ENCODE measurements around the gene HCFC1. TPM values are rescaled to one million over a fixed set of nuclear protein-coding genes. Genes with fewer than 3 reads are reported as not detected.

HCFC1 gene
- total and polyA plus RNA-seq, 2 experiments from 2014 or later, result 18.9 to 25.0 TPM

DNA sequence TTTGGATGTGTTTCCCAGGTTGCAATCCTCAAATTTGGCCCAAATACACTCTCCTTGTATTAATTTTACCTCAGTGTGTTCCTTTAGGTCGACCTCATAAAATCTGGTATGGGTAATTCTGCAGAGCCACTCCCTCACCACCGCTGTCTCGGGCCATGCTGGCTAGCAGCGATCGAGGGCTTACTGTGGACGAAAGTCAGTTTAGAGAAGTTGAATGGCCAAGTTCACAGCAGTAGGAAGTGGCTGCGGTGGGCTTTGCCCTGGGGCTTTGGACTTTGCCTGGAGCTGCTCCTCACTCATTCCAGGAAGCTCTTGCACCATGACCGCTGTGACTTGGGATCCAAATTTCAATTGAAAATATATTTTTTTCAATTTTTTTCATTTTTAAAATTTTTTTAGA lies 20.6 kb upstream of the HCFC1 start:
- no peaks in the 10 kb centered on the region for H3K9me3 ChIP-seq (ENCODE audit: low read depth)
- no peaks in the 10 kb centered on the region for H4K20me1 ChIP-seq (ENCODE audit: insufficient read depth, poor library complexity, severe bottlenecking)
- no peaks in the 10 kb centered on the region for H3K9me2 ChIP-seq (replicated peaks; ENCODE audit: insufficient read depth)
- H3K4me2 ChIP-seq, result no peak overlapping the region
- H3K4me1 ChIP-seq (ENCODE audit: insufficient read depth), result no peaks in the 10 kb centered on the region
- H3K4me3 ChIP-seq, result no peak overlapping the region
- DNase-seq (ENCODE audit: low spot score), result no peak
- H2AFZ ChIP-seq, result no peak overlapping the region
- H3K27me3 ChIP-seq, result no peaks in the 10 kb centered on the region
- 90% methylated on average over 8 of the region's 8 CpGs for WGBS (ENCODE audit: low lambda C conversion rate, missing lambda C conversion rate)
- TF ChIP-seq, protein P1, sequence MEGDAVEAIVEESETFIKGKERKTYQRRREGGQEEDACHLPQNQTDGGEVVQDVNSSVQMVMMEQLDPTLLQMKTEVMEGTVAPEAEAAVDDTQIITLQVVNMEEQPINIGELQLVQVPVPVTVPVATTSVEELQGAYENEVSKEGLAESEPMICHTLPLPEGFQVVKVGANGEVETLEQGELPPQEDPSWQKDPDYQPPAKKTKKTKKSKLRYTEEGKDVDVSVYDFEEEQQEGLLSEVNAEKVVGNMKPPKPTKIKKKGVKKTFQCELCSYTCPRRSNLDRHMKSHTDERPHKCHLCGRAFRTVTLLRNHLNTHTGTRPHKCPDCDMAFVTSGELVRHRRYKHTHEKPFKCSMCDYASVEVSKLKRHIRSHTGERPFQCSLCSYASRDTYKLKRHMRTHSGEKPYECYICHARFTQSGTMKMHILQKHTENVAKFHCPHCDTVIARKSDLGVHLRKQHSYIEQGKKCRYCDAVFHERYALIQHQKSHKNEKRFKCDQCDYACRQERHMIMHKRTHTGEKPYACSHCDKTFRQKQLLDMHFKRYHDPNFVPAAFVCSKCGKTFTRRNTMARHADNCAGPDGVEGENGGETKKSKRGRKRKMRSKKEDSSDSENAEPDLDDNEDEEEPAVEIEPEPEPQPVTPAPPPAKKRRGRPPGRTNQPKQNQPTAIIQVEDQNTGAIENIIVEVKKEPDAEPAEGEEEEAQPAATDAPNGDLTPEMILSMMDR (IDR thresholded peaks at IDR 0.05; ENCODE audit: poor library complexity), result no peak
- TF ChIP-seq EZH2phosphoT487 (IDR thresholded peaks at IDR 0.05; ENCODE audit: low read depth, severe bottlenecking, unreplicated experiment) (no peak), EZH2 (IDR thresholded peaks at IDR 0.05; ENCODE audit: borderline replicate concordance) (no peak)
- H3K27ac ChIP-seq, result no peak overlapping the region
- H3K36me3 ChIP-seq (replicated peaks; ENCODE audit: insufficient read depth, low read depth), result no peaks in the 10 kb centered on the region
- no peaks in the 10 kb centered on the region for H3K79me2 ChIP-seq

DNA sequence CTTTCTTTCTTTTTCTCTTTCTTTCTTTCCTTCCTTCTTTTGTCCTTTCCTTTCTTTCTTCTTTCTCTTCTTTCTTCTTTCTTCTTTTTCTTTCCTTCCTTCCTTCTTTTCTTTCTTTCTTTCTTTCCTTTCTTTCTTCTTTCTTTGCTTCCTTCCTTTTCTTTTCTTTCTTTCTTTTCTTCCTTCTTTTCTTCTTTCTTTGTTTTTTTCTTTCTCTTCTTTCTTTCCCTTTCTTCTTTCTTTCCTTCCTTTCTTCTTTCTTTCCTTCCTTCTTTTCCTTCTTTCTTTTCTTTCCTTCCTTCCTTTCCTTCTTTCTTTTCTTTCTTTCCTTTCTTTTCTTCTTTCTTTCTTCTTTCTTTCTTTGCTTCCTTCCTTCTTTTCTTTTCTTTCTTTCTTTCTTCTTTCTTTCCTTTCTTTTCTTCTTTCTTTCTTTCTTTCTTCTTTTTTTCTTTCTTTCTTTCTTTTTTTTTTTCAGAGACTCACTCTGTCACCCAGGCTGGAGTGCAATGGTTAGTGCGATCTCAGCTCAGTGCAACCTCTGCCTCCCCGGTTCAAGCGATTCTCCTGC lies 19.5 kb upstream of the HCFC1 start:
- Histone ChIP-seq H2AFZ (no peak overlapping the region), H3K27me3 (no peaks in the 10 kb centered on the region), H3K9me2 (replicated peaks; ENCODE audit: insufficient read depth) (no peaks in the 10 kb centered on the region), H4K20me1 (ENCODE audit: insufficient read depth, poor library complexity, severe bottlenecking) (no peaks in the 10 kb centered on the region), H3K9me3 (ENCODE audit: low read depth) (no peaks in the 10 kb centered on the region), H3K79me2 (no peaks in the 10 kb centered on the region), H3K4me2 (no peak overlapping the region), H3K4me1 (ENCODE audit: insufficient read depth) (no peaks in the 10 kb centered on the region), H3K27ac (no peak overlapping the region), H3K36me3 (replicated peaks; ENCODE audit: insufficient read depth, low read depth) (no peaks in the 10 kb centered on the region), H3K4me3 (no peak overlapping the region)
- WGBS (ENCODE audit: low lambda C conversion rate, missing lambda C conversion rate), result 92% methylated on average over 3 of the region's 3 CpGs
- TF ChIP-seq EZH2phosphoT487 (IDR thresholded peaks at IDR 0.05; ENCODE audit: low read depth, severe bottlenecking, unreplicated experiment), result no peak
- no peak for TF ChIP-seq EZH2 (IDR thresholded peaks at IDR 0.05; ENCODE audit: borderline replicate concordance)
- TF ChIP-seq, protein P1 (IDR thresholded peaks at IDR 0.05; ENCODE audit: poor library complexity), result no peak
- no peak for DNase-seq (ENCODE audit: low spot score)

DNA sequence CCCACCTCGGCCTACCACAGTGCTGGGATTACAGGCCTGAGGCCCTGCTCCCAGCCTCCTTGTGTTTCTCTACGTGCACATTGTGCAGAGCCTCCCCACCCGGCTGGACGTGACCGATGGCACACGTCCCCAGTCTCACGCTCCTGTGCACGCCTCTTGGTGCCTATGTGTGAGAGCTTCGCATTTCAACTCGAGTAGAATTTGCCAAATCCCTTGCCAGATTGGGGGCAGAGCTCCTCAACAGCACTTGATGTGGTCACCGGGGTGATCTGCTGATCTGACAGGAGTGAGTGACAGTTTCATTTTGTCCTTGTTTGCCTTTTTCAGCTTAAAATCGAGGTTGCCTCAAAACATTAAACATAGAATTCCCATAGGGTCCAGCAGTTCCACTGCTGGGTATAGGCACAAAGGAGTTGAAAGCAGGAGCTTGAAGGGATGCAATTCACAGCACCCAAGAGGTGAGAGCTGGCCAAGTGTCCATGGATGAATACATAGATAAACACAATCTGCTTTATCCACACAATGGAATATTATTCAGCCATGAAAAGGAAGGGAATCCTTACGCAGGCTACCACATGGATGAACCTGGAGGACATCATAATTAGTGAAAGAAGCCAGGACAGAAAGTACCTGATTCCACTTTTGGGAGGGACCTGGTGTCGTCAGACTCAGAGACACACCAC lies 18.5 kb upstream of the HCFC1 start:
- H3K36me3 ChIP-seq (replicated peaks; ENCODE audit: insufficient read depth, low read depth), result no peaks in the 10 kb centered on the region
- TF ChIP-seq, protein P1 (IDR thresholded peaks at IDR 0.05; ENCODE audit: poor library complexity), result no peak
- TF ChIP-seq EZH2phosphoT487 (IDR thresholded peaks at IDR 0.05; ENCODE audit: low read depth, severe bottlenecking, unreplicated experiment) (no peak), EZH2 (IDR thresholded peaks at IDR 0.05; ENCODE audit: borderline replicate concordance) (no peak)
- WGBS (ENCODE audit: low lambda C conversion rate, missing lambda C conversion rate), result 89% methylated on average over 14 of the region's 14 CpGs

More for the DNA sequence above, 18.5 kb upstream of the HCFC1 start:
- H3K4me1 ChIP-seq (ENCODE audit: insufficient read depth), result no peaks in the 10 kb centered on the region
- no peaks in the 10 kb centered on the region for H3K9me3 ChIP-seq (ENCODE audit: low read depth)
- no peak overlapping the region for H2AFZ ChIP-seq
- no peak overlapping the region for H3K4me3 ChIP-seq
- DNase-seq (ENCODE audit: low spot score), result no peak
- no peaks in the 10 kb centered on the region for H4K20me1 ChIP-seq (ENCODE audit: insufficient read depth, poor library complexity, severe bottlenecking)
- H3K27me3 ChIP-seq, result no peaks in the 10 kb centered on the region
- H3K27ac ChIP-seq, result no peak overlapping the region
- no peak overlapping the region for H3K4me2 ChIP-seq
- H3K9me2 ChIP-seq (replicated peaks; ENCODE audit: insufficient read depth), result no peaks in the 10 kb centered on the region
- H3K79me2 ChIP-seq, result no peaks in the 10 kb centered on the region

Measured in hepatocyte (in vitro differentiated cells).